Activated naive CD4-positive, alpha-beta T cell treated with anti-CD3 and anti-CD28 coated beads, Interleukin-2, amount 50 U/mL, for 16 hours (primary cell): ENCODE data around the gene CFH.
"Not testable (repeated sequence)": the region's sequence is repeated elsewhere in the genome, so short reads cannot be mapped to it uniquely, and the experiment has no call there.

Experiments
- DNase-seq: peaks from one replicate; pipeline ENCODE4 v3.0.0-alpha.2; 2020

Gene CFH

GRCh38 chr1:196651637-196652215, at the start of gene CFH:
Gene CFH, plus strand, starts transcription at chr1:196652043. Its CDS starts 75 bp downstream, at chr1:196652118.
- no peak for DNase-seq

GRCh38 chr1:196603651-196604050, 48.2 kb upstream of the CFH start:
- DNase-seq, result no peak

GRCh38 chr1:196607981-196608380, 43.9 kb upstream of the CFH start:
- DNase-seq, result no peak

- DNase-seq, result no peak
Measured at GRCh38 chr1:196608390-196609369, 43.2 kb upstream of the CFH start, which contains the start of gene KCNT2. Gene KCNT2, minus strand, starts transcription at chr1:196608440. Its CDS starts 131 bp downstream, at chr1:196608309.

GRCh38 chr1:196609370-196609737, 42.5 kb upstream of the CFH start:
- DNase-seq, result no peak

GRCh38 chr1:196611873-196612272, 40.0 kb upstream of the CFH start:
- DNase-seq, result no peak

GRCh38 chr1:196619721-196620120, 32.1 kb upstream of the CFH start:
- no peak for DNase-seq

GRCh38 chr1:196623079-196623478, 28.8 kb upstream of the CFH start:
- DNase-seq, result no peak

GRCh38 chr1:196628838-196629237, 23.0 kb upstream of the CFH start:
- no peak for DNase-seq

GRCh38 chr1:196637606-196638005, 14.2 kb upstream of the CFH start:
- DNase-seq, result no peak

GRCh38 chr1:196638466-196638865, 13.4 kb upstream of the CFH start:
- no peak for DNase-seq

GRCh38 chr1:196639291-196639690, 12.6 kb upstream of the CFH start:
- DNase-seq, result not testable (repeated sequence)

- DNase-seq, result no peak
Measured at GRCh38 chr1:196640976-196641375, 10.9 kb upstream of the CFH start.

- DNase-seq, result no peak
Measured at GRCh38 chr1:196649990-196650389, 1.9 kb upstream of the CFH start.

- no peak for DNase-seq
Measured at GRCh38 chr1:196650403-196650802, 1.4 kb upstream of the CFH start.

- no peak for DNase-seq
Measured at GRCh38 chr1:196651079-196651478, 764 bp upstream of the CFH start.

- DNase-seq, result no peak
Measured at GRCh38 chr1:196654271-196654670, 2.4 kb downstream of the CFH start.

GRCh38 chr1:196655071-196655470, 3.2 kb downstream of the CFH start:
- no peak for DNase-seq

GRCh38 chr1:196655494-196655893, 3.7 kb downstream of the CFH start:
- no peak for DNase-seq

GRCh38 chr1:196659471-196659870, 7.6 kb downstream of the CFH start:
- DNase-seq, result no peak

GRCh38 chr1:196660272-196660671, 8.4 kb downstream of the CFH start:
- DNase-seq, result no peak

- no peak for DNase-seq
Measured at GRCh38 chr1:196660852-196661251, 9.0 kb downstream of the CFH start.

- no peak for DNase-seq
Measured at GRCh38 chr1:196661345-196661744, 9.5 kb downstream of the CFH start.

- no peak for DNase-seq
Measured at GRCh38 chr1:196667131-196667530, 15.3 kb downstream of the CFH start.
